A549 treated with Hydrocortisone at 1 μM for 4 hours (cell line): ENCODE results near the gene UGT2B10. TPM values are rescaled to one million over a fixed set of nuclear protein-coding genes. Genes with fewer than 3 reads are reported as not detected.

Experiments
- total RNA-seq: library from RNA; stranded (reverse); fragments of 200-300 nt; extraction: Qiagen RNA extraction; gene quantifications from 5 replicates; pipeline ENCODE4 v1.2.3, GENCODE V29; 2022

Gene UGT2B10
- 0.06 TPM in 1 of 5 replicates, not detected in the others for total RNA-seq

DNA sequence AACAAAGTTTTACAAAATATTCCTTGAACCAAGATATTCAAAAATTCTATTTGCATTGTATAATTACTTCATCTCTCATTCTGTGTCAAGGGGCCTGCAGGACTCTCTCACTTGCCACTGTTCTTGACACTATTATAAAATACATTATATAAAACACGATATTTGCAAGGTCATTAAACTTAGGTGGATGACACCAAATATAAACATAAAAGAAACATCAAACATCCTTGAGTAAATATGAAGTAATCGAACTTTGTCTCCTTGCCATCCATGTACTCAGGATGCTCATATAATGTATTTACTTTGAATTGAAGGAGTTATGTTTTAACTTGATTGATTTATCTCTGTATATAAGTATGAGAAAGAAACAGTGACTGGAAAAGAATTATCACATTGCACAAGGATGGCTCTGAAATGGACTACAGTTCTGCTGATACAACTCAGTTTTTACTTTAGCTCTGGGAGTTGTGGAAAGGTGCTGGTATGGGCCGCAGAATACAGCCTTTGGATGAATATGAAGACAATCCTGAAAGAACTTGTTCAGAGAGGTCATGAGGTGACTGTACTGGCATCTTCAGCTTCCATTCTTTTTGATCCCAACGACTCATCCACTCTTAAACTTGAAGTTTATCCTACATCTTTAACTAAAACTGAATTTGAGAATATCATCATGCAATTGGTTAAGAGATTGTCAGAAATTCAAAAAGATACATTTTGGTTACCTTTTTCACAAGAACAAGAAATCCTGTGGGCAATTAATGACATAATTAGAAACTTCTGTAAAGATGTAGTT lies at the start of gene UGT2B10:
TSS of gene UGT2B10 (plus strand) at position 378 of the 793 bp plus-strand sequence. CDS start at position 404, 26 bp downstream.

Other genes with a start within 250 kb of the UGT2B10 start
- not detected in 5 replicates for gene UGT2B17, start 239.7 kb upstream of the UGT2B10 start, total RNA-seq
- gene UGT2B15, start 145.3 kb upstream of the UGT2B10 start, total RNA-seq = 0.05 to 0.13 TPM (median 0.07 TPM) in 4 of 5 replicates, not detected in the other
- 0.03 to 0.14 TPM (median 0.07 TPM) in 5 replicates for gene UGT2A3, start 135.8 kb downstream of the UGT2B10 start, total RNA-seq